ENCODE data around the gene WASF3.

Gene WASF3

GRCh38 chr13:26699197-26699490 is 141.7 kb downstream of the WASF3 start:
- no peaks in the 10 kb centered on the region for H3K9me3 ChIP-seq (replicated peaks; ENCODE audit: insufficient read depth, low read length)
- no peak for TF ChIP-seq CTCF (IDR thresholded peaks at IDR 0.05; ENCODE audit: low read length)
- no peaks in the 10 kb centered on the region for H4K20me1 ChIP-seq (ENCODE audit: insufficient read depth, low read length)

DNA sequence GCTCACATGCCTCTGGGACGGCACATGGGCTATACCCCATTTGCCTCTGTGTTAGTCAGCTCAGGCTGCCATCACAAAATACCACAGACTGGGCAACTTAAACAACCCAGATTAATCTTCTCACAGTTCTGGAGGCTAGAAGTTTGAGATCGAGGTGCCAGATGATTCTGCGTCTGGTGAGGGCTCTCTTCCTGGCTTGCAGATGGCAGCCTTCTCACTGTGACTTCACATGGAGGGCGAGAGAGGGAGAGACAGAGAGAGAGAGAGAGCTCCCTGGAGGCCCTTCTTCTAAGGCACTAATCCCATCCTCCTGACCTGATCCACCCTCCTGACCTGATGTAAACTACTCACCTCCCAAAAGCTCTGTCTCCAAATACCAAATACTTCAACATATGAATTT is 148.1 kb downstream of the WASF3 start:
- Histone ChIP-seq H3K4me1 (ENCODE audit: low read length) (no peaks in the 10 kb centered on the region), H3K9me3 (replicated peaks; ENCODE audit: insufficient read depth, low read length) (no peaks in the 10 kb centered on the region)
- TF ChIP-seq EZH2phosphoT487 (IDR thresholded peaks at IDR 0.05; ENCODE audit: low read length) (no peak), CTCF (IDR thresholded peaks at IDR 0.05; ENCODE audit: low read length) (no peak), EZH2 (optimal IDR thresholded peaks at IDR 0.05; ENCODE audit: low read depth, low read length) (no peak)

More at GRCh38 chr13:26699197-26699490, 141.7 kb downstream of the WASF3 start:
- no peaks in the 10 kb centered on the region for H3K9me2 ChIP-seq (replicated peaks; ENCODE audit: insufficient read depth, low read length)
- H3K27ac ChIP-seq (ENCODE audit: low read length) = no peak overlapping the region
- no peaks in the 10 kb centered on the region for H3F3A ChIP-seq (ENCODE audit: insufficient read depth, low read length)
- no peak overlapping the region for H3K4me3 ChIP-seq (ENCODE audit: low read length)
- DNase-seq = no peak
- H2AFZ ChIP-seq (ENCODE audit: low read length) = no peak overlapping the region
- no peaks in the 10 kb centered on the region for H3K27me3 ChIP-seq (replicated peaks; ENCODE audit: insufficient read depth, low read length)
- H3K79me2 ChIP-seq (ENCODE audit: low read length) = no peaks in the 10 kb centered on the region
- H3K36me3 ChIP-seq (replicated peaks; ENCODE audit: insufficient read depth, low read length) = no peaks in the 10 kb centered on the region
- H3K9ac ChIP-seq (ENCODE audit: low read length) = no peak overlapping the region
- H3K4me1 ChIP-seq (ENCODE audit: low read length) = no peaks in the 10 kb centered on the region
- no peak overlapping the region for H3K4me2 ChIP-seq (ENCODE audit: low read depth, low read length)

DNA sequence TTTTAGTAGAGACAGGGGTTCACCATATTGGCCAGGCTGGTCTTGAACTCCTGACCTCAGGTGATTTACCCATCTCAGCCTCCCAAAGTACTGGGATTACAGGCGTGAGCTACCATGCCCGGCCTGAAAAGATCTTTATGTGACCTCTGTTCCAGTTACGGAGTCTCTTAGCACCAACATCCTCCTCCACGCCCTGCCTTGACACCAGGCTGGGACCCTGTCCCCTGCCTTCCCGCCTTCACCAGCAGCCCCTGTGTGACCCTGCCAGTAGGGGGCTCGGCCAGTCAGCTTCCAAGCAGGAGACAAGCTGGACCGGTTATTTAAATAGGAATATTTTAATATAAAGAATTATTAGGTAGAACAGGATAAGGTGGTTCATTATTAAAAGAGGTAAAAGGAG is 148.9 kb downstream of the WASF3 start:
- Histone ChIP-seq H3K4me2 (ENCODE audit: low read depth, low read length) (no peak overlapping the region), H2AFZ (ENCODE audit: low read length) (no peak overlapping the region), H3K4me1 (ENCODE audit: low read length) (no peaks in the 10 kb centered on the region), H3K27me3 (replicated peaks; ENCODE audit: insufficient read depth, low read length) (no peaks in the 10 kb centered on the region), H3K79me2 (ENCODE audit: low read length) (no peaks in the 10 kb centered on the region), H3K36me3 (replicated peaks; ENCODE audit: insufficient read depth, low read length) (no peaks in the 10 kb centered on the region), H3K27ac (ENCODE audit: low read length) (no peak overlapping the region), H3F3A (ENCODE audit: insufficient read depth, low read length) (no peaks in the 10 kb centered on the region), H3K9me2 (replicated peaks; ENCODE audit: insufficient read depth, low read length) (no peaks in the 10 kb centered on the region), H3K9me3 (replicated peaks; ENCODE audit: insufficient read depth, low read length) (no peaks in the 10 kb centered on the region), H4K20me1 (ENCODE audit: insufficient read depth, low read length) (no peaks in the 10 kb centered on the region), H3K9ac (ENCODE audit: low read length) (no peak overlapping the region), H3K4me3 (ENCODE audit: low read length) (no peak overlapping the region)
- DNase-seq = no peak
- no peak for TF ChIP-seq EZH2 (optimal IDR thresholded peaks at IDR 0.05; ENCODE audit: low read depth, low read length)
- TF ChIP-seq CTCF (IDR thresholded peaks at IDR 0.05; ENCODE audit: low read length) = no peak
- TF ChIP-seq EZH2phosphoT487 (IDR thresholded peaks at IDR 0.05; ENCODE audit: low read length) = no peak

More for the DNA sequence above, 148.1 kb downstream of the WASF3 start:
- Histone ChIP-seq H3K4me2 (ENCODE audit: low read depth, low read length) (no peak overlapping the region), H4K20me1 (ENCODE audit: insufficient read depth, low read length) (no peaks in the 10 kb centered on the region), H2AFZ (ENCODE audit: low read length) (no peak overlapping the region), H3K9ac (ENCODE audit: low read length) (no peak overlapping the region), H3K4me3 (ENCODE audit: low read length) (no peak overlapping the region), H3K27ac (ENCODE audit: low read length) (no peak overlapping the region), H3K36me3 (replicated peaks; ENCODE audit: insufficient read depth, low read length) (no peaks in the 10 kb centered on the region), H3K79me2 (ENCODE audit: low read length) (no peaks in the 10 kb centered on the region), H3K27me3 (replicated peaks; ENCODE audit: insufficient read depth, low read length) (no peaks in the 10 kb centered on the region), H3K9me2 (replicated peaks; ENCODE audit: insufficient read depth, low read length) (no peaks in the 10 kb centered on the region), H3F3A (ENCODE audit: insufficient read depth, low read length) (no peaks in the 10 kb centered on the region)
- no peak for DNase-seq
